ENCODE results near the gene ZNF444.

ZNF444 gene

GRCh38 chr19:56118666-56119581 lies 22.2 kb upstream of the ZNF444 start:
- DNase-seq: no peak
- intact Hi-C loops (cut with DNase I): no loop called here

DNA sequence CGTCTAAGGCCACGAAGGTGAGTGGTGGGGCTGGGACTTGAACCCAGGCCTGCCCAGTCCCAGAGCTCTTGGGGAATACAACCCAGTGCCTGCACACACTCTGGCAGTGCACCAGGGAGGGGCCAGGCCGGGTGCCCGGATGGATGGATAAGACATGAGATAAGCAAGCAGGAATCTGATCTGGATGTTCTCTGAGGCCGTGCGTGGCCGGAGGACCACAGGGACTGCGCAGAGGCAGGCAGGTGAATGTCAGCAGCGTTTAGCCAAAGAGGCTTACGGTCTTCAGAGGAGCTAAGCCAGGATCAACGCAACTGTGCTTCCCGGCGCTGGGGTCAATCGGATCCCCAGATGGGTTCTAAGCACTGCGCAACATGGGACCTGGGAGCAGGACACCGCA lies 21.5 kb upstream of the ZNF444 start:
- intact Hi-C loops (cut with DNase I): no loop called here
- no peak for DNase-seq

GRCh38 chr19:56120002-56120370 lies 21.1 kb upstream of the ZNF444 start:
- no peak for DNase-seq
- intact Hi-C loops (cut with DNase I): no loop called here

GRCh38 chr19:56120371-56121179 lies 20.5 kb upstream of the ZNF444 start:
- intact Hi-C loops (cut with DNase I): loop anchor here (1.0 kb wide), 1 partner anchor 20 kb away; no protein-coding TSS in a partner anchor
- DNase-seq: peak in 38 of 42 donors; percentile 42 to 89 (median 72)

GRCh38 chr19:56121180-56122167 lies 19.6 kb upstream of the ZNF444 start, which contains the start of gene ZNF787:
Gene ZNF787, minus strand, starts transcription at chr19:56121295. Its CDS starts 18,078 bp downstream, at chr19:56103217.
- intact Hi-C loops (cut with DNase I): loop anchor here (1.0 kb wide), 1 partner anchor 19 kb away; no protein-coding TSS in a partner anchor
- DNase-seq: peak; percentile 93 to 100 (median 98)

DNA sequence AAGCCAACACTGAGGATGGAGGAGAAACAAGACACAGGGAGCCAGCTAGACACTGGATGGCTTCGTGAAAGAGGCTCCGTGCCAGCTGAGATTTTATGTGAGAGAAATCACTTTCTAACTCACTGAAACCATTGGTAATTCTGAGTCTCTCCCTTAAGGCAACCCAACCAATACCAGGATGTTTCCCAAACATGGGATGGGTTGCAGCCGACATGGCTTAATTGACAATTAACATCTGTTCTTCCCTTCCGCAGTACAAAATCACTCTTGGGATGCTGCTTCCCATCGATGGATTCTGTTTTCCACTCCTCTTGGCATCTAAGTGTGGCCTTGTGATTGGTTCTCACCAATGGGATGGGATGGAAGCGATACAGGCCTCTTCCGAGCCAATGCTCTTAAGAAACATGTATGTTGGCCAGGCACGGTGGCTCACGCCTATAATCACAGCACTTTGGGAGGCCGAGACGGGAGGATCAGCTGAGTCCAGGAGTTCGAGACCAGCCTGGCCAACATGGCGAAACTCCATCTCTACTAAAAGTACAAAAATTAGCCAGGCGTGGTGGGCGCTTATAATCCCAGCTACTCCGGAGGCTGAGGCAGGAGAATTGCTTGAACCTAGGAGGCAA lies 17.7 kb upstream of the ZNF444 start:
- no peak for DNase-seq
- intact Hi-C loops (cut with DNase I): no loop called here

GRCh38 chr19:56124578-56124977 lies 16.5 kb upstream of the ZNF444 start:
- DNase-seq: no peak
- intact Hi-C loops (cut with DNase I): no loop called here

DNA sequence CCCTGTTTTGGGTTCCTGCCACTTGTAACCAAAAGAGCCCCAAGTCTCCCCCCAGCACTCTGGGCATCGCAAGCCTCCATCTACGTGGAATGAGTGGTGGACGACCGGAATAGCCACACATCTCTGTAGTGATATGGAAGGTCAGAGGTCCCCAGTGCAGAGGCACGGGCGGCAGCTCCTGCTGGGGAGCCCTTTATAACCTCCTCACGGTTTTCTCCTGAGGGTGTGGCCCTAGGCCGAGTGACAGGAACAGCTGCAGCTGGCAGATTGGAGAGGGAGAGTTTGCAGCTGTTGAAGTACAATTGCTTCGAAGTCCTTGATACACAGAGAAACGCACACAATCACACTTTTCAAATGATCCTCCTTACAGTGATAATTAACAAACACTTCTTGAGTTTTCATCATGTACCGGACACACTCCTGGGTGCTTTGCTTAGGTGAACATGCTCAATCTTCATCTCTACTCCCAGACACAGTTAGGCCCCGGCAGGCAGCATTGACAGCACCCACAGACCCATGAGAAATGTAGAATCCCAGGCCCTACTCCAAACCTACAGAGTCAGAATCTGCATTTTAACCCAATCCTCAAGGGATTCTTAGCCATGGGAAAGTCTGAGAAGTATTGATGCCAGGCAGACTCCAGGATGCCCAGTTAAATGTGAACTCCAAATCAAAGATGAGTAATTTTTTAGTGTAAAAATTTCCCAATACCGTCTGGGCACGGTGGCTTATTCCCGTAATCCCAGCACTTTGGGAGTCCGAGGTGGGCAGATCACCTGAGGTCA lies 15.1 kb upstream of the ZNF444 start:
- DNase-seq: no peak
- intact Hi-C loops (cut with DNase I): no loop called here

- intact Hi-C loops (cut with DNase I): no loop called here
- no peak for DNase-seq
Observed at GRCh38 chr19:56126983-56127780, 13.9 kb upstream of the ZNF444 start.

DNA sequence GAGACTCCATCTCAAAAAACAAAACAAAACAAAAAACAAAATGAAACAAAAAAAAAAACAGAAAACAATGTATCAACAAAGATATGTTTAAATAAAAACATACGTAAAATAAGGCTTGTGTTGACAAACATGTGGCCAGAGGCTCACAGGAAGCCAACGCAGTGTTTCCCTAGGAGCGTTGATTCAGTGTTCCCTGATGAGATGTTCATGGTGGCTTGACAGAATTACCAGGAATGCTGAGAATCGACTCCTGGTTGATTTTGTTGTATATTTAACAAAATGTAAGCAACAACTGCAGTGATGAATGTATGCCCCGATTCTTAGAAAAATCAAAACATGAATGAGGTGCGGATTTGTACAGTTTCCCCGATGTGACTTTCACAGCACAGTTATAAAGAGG lies 11.1 kb upstream of the ZNF444 start:
- DNase-seq: no peak
- intact Hi-C loops (cut with DNase I): no loop called here

DNA sequence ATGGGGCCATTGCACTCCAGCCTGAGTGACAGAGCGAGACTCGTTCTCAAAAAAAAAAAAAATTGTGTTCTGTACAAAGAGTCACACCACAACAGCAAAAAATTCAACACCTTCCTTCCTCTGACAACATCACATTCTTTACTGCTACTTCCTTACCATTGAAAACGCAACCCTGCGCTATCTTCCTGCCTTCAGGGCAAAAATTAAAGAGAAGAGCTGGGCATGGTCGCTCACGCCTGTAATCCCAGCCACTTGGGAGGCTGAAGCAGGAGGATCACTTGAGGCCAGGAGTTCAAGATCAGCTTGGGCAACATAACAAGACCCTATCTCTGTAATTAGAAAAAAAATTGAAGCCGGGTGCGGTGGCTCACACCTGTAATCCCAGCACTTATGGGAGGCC lies 9.4 kb upstream of the ZNF444 start:
- intact Hi-C loops (cut with DNase I): no loop called here
- DNase-seq: no peak

DNA sequence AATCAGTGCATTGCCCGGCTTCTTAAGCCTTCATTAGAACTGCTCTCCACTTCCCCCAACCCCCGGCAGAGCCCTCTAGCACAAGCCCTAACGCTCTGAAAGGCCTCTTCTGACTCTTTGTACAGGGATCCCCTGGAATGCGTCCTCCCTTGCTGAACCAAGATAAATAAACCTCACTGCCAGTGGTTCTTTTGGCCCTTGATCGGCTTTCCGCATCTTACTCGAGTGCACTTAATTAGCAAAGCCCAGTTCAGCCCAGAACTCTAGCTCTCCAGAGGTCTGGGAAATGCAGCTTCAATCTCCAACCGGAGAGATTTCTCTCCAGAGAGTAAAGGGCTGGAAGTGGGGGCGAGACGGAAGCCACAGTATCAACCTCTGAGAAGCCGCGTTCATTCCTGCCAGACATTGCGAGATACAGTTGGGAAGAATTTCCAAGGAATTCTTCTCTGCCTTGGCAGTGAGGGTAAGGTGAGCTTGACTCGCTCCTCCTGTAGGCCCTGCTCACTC lies 8.7 kb upstream of the ZNF444 start:
- DNase-seq: no peak
- intact Hi-C loops (cut with DNase I): no loop called here

DNA sequence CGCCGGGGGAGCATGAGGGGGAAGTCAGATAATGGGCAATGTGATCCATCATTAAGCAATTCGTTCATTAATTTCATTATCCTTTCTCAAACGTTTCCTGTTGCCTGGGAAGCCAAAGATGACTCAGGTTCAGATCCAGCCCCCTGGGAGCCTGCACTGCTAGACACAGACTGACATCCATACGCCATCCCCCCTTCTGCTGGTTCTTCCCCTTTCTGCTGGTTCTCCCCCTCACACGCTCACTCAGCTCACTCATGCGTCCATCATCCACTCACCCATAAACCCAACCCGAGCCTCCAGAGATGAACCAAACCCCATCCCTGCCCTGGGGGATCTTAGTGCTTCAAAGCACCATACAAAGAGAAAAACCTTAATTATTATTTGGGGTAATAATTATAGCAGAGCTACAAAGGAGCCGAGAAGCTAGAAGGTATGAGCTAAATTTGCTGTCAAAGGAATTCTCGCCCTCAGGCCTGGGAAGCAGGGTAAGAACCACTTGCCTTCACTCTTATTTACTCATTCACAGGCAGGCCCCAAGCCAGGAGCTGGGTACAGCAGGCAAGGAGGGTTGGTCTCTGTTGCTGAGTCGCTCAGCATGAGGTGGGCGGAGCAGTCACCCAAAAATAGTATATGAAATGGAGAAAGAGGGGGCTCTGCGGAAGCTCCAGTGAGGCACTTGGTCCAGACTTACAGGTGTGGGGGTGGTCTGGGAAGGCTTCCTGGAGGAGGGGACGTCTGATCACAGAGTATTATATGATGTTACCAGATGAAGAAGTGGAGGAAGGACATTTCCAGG lies 7.0 kb upstream of the ZNF444 start:
- intact Hi-C loops (cut with DNase I): no loop called here
- peak in 24 of 42 donors; percentile 20 to 73 (median 45) for DNase-seq

DNA sequence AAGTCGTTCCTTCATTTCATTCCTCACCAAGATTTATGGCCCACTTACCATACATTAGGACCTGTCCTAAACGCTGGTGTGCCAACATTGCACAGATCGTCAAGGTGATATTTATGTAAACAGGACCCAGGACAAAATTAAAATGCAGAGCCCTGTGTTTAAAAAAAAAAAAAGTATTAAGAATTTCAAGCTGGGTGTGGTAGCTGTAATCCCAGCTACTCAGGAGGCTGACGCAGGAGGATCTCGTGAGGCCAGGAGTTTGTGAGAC lies 6.5 kb upstream of the ZNF444 start:
- intact Hi-C loops (cut with DNase I): no loop called here
- no peak for DNase-seq

DNA sequence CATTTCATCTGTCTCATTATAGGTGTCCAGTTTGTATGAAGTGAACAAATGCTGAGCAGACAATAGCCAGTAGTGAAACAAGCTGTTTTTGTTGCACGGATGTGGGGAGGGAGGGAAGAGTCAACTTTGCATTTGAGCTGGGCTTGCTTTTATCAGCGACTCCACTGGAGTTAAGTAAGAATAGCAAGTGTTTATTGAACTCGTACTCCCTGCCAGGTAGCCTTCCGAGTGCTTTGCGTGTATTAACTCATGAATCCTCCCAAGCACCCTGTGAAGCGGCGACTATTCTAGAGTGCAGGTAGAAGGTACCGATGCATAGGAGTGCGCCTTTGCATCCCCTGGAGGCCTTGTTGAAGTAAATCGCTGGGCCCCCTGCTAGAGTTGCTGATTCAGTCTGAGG lies 4.7 kb upstream of the ZNF444 start:
- intact Hi-C loops (cut with DNase I): no loop called here
- no peak for DNase-seq

DNA sequence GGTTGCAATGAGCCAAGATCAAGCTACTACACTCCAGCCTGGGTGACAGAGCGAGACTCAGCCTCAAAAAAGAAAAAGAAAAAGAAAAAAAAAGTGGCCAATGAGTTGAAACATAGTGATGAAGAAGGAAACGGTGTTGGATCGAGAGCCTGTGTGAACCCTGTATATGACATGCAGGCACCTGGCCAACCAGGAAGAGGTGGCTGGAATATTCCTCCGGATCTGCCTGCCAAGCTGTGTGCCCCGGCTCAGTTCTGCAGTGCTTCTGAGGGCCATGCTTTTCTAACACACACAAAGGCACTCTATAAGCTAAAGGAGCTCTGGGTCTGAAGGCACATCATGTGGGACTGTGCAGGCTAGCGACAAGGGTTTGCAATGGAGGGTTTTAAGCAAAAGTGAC lies 3.7 kb upstream of the ZNF444 start:
- DNase-seq: no peak
- intact Hi-C loops (cut with DNase I): no loop called here
